ENCODE data around the gene DNAJB1.
"Not testable (repeated sequence)": the region's sequence is repeated elsewhere in the genome, so short reads cannot be mapped to it uniquely, and the experiment has no call there.

The DNAJB1 gene

GRCh38 chr19:14520543-14520942 lies 2.3 kb upstream of the DNAJB1 start:
- no peak for DNase-seq (ENCODE audit: low read depth)

GRCh38 chr19:14519860-14520407 lies 1.7 kb upstream of the DNAJB1 start:
- DNase-seq (ENCODE audit: low read depth) = no peak

DNA sequence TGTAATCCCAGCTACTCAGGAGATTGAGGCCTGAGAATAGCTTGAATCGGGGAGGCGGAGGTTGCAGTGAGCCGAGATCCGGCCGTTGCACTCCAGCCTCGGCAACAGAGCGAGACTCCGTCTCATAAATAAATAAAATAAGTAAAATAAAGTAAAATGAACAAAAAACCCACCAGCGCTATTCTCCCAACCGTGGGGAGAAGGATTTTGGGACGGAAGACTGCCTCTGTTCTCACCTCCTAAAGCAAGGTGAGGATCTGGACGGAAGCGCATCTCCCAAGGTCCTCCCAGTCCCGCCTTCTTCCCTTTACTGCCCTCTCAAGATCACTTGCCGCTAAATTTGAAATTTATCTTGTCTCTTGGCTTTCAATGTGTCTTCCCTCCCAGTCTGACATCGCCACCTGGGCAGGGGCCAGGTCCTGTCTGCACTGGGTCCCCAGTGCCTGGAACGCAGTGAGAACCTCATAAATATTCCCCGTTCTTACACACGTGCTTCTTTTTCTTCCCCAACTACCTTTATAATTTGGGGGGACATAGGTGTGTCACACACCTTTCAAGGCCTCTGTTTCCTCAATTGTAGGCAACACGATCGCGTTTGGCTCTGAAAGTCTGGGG lies 1.2 kb upstream of the DNAJB1 start:
- DNase-seq (ENCODE audit: low read depth) = no peak

DNA sequence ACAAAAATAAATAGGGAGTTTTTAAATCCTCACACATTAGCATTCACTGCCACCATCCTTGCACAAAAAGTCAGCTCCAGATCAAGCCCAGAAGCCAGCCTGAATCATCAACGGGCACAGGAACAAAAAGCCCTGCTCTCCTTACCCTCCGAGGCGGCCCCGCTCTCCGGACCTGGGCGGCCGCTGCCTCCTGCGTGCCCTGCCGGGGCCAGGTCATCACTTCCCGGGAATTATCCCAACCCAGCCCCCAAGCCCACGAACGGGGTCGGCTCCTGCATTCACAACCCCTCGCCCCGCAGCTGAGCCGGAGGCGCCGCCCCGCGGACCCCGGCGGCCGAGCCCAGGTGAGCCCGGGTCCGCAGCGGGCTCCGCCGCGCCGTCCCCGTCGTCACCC lies 754 bp downstream of the DNAJB1 start:
- no peak for DNase-seq (ENCODE audit: low read depth)

DNA sequence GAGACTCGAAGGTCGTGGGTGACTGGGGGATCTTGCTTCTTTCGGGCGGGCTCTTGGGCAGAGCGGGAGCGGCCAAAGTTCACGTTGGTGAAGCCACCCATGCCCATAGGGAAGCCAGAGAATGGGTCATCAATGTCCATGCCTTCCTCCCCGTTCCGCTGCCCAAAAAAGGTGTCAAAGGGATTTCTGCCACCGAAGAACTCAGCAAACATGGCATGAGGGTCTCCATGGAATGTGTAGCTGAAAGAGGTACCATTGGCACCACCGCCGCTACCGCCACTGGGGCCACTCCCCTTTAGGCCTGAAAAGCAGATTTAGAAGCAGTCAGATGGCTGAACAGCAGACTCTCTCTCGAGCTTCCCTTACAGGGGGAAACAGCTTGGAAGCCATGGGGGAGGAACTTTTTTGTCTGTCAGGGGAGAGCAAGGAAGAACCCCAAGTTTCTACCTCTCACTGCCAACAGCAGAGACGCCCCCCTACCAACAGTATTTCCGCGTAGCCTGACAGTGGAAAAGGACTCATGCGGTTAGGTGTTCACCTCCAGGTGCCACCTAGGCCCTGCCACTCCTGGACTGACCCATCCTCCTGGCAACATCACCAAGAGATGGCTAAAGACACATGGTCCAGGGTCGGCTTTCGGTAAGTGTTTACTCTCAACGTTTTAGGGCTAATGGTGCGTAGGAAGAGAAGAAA lies 1.3 kb downstream of the DNAJB1 start:
- DNase-seq (ENCODE audit: low read depth) = no peak

DNA sequence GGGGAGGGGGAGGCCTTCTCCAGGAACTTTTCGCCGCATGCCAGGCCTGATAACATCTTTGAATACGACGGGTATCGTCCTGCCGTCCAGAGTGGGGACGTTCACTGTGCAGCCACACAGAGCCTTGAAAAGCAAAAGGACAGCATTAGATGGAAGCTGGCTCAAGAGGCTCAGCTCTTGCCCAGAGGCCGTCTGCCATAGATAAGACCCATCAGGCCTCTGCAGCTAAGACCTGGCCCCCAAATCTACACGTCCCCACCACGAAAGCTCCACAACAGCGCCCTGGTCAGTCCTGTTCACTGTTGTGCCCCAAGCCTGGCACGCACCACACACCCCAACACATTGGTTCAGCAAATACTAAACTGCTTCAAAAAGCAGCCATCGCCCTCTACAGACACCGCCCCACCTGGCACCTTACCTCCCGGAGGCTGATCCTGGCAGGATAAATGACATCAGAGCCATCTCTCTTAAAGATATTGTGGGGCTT lies 2.1 kb downstream of the DNAJB1 start:
- DNase-seq (ENCODE audit: low read depth) = no peak

- DNase-seq (ENCODE audit: low read depth) = no peak
Measured at GRCh38 chr19:14515501-14516047, 2.6 kb downstream of the DNAJB1 start.

DNA sequence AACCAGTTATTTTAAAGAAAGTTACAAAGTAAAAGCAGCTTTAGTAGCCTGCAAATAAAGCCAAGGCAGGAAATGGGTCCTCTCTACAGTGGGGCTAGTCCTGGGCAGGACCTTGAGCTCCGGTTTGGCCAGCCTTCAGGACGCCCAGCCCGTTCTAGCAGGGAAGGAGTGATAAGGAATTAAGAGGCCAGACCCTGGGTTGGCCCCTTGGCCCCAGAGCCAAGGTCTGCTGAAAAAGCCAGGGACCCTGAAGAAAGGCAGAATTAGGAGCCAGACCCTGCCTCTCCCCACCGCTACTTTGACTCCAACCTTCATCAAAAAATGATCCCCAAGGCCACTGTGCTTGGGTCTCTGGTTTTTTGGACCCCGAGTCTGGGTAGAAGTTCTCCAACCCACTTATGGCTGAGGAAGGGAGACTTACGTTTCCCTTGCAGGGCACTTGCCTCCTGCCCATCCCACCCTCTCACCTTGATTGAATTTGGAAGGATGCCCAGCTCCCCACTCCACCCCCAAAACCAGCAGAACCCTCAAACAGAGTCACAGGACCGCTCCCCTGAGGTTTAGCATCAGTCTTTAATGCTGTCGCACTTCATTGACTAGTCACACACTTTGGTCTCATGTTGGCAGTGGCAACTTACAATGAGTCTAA lies 3.9 kb downstream of the DNAJB1 start:
- DNase-seq (ENCODE audit: low read depth) = no peak

DNA sequence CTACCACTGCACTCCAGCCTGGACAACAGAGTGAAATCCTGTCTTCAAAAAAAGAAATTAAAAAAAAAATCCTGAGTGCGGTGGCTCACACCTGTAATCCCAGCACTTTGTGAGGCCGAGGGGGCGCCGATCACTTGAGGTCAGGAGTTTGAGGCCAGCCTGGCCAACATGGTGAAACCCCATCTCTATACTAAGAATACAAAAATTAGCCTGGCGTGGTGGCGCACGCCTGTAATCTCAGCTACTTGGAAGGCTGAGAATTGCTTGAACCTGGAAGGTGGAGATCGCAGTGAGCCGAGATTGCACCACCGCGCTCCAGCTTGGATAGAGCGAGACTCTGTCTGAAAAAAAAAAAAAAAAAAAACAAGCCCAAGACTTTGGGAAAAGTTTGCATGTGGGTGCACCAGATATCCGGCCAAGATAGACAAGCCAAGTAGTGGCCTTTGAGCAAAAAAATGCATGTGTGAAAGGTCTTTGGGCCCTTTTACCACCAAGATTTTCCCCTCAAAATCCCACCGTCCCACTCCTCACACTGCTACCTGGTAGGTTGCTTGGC lies 5.7 kb downstream of the DNAJB1 start:
- no peak for DNase-seq (ENCODE audit: low read depth)

DNA sequence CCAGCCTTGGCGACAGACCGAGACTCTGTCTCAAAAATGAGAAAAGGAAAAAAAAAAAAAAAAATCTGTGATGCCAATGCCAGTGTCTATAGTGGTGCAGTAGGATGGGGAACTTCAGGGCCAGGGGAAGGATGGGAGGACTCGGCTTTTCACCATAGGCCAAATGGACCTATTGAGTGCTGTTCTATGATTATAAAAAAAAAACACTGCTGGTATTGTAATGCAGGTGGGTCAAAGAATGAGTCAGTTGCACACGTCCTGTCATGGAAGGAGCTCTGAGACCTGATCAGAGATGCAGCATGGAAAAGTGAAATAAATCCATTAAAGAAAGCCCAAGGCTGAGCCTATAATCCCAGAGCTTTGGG lies 7.0 kb downstream of the DNAJB1 start:
- DNase-seq (ENCODE audit: low read depth) = no peak

GRCh38 chr19:14510311-14511228 lies 7.6 kb downstream of the DNAJB1 start:
- no peak for DNase-seq (ENCODE audit: low read depth)

DNA sequence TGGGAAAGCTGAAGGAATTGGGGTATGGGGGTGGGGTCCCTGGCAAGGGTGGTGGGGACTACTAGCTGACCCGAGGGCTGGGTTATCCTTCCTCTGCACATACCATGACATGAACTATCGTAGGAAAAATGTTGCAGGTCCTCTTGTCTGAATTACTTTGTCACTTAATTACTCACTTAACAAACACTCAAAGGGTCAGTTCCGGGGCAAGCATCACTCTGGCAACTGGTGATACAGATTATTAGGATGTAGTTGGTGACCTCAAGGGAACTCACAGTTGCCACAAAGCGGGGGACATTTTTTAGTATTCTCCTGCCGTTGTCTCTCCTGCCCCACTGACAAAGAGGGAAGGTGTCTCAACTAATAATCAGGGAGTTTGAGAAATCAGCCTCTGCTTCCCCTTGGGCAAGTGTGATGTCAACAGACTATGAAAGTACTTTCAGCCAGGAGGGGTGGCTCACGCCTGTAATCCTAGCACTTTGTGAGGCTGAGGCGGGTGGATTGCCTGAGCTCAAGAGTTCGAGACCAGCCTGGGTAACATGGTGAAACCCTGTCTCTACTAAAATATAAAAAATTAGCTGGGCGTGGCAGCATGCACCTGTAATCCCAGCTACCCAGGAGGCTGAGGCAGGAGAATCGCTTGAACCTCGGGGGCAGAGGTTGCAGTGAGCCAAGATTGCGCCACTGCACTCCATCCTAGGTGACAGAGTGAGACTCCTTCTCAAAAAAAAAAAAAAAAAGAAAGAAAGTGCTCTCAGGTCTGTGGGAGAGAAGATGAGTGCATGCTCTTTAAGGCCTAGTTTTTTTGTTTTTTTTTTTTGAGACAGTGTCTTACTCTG lies 10.3 kb downstream of the DNAJB1 start:
- DNase-seq (ENCODE audit: low read depth) = no peak

GRCh38 chr19:14505488-14506239 lies 12.5 kb downstream of the DNAJB1 start:
- DNase-seq (ENCODE audit: low read depth) = peak; percentile 39

DNA sequence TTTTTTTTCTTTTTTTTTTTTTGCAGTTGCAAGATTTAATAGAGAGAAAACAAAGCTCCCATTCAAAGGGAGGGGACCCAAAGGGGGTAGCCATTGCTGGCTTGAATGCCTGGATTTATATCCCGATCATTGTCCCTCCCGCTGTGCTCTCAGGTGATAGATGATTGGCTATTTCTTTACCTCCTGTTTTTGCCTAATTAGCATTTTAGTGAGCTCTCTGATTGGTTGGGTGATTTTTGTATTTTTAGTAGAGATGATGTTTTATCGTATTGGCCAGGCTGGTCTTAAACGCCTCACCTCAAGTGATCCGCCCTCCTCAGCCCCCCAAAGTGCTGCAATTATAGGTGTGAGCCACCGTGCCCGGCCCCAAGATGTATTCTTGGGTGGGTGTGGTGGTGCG lies 13.6 kb downstream of the DNAJB1 start:
- not testable (repeated sequence) for DNase-seq (ENCODE audit: low read depth)

DNA sequence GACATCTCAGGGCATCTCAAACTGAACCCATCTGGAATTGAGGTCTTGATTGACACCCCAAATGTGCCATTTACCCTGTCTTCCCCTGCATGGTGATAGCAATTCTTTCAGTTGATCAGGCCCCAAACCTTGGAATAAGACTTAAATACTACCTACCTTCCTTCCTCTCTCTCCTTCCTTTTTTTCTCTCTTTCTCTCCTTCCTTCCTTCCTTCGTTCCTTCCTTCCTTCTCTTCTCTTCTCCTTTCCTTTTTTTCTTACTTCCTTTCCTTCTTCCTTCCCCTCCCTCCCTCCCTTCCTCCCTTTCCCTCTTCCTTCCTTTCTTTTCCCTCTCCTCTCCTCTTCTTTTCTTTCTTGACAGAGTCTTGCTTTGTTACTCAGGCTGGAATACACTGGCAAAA lies 14.9 kb downstream of the DNAJB1 start:
- DNase-seq (ENCODE audit: low read depth) = no peak

DNA sequence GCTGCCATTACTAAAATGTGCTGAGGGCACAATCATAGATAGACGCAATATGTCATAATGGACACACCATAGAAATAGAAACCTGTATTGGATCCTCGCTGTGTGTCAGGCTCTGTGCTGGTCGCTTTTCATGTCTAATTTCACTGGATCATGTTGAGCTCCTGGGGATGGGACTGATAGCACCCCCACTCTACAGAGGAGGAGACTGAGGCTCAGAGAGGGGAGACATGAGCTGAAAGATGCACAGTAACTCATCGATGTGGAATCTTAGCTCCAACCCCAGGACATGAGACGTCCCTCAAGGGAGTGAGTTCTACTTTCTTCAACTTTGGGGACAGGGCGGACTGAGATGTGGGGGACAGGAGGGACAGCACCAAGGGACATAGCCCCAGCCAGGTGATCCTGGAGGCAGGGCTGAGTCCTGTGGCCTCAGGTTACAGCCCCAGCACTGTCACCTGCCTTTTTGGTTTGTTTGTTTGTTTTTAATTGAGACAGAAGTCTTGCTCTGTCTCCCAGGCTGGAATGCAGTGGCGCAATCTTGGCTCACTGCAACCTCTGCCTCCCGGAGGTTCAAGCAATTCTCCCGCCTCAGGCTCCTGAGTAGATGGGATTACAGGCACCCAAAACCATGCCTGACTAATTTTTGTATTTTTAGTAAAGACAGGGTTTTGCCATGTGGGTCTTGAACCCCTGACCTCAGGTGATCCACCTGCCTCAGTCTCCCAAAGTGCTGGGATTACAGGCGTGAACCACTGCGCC lies 15.7 kb downstream of the DNAJB1 start:
- no peak for DNase-seq (ENCODE audit: low read depth)

DNA sequence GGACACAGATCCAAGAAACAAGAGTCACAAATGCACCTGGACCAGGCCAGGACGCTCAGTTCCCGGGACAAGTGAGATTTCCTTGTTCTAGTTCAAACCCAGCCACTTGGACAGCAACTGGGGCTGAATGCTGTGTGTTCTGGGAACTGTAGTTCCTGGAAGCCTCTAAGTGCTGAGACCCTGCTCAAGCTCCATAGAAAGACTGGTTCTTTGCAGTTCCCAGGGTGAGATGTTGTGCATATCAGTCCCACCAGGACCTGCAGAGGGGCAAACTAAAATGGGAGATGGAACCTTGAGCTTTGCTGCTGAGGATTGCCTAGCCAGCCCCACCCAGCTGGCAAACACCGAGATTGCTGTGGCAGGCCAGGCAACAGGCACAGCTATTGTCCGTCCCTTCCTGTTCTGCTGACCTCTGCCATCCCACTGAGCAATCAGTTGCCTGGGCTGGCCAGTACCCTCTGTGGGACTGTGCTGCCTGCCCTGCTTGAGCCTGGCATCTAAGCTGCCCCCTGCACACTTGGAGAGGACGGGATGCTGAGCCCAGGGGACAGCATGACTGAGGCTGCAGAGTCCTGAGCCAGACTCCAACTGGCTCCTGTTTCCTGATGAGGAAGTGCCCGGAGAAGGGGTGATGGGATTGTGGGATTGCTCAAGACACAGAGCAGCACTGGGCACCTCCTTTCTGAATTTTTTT lies 20.8 kb downstream of the DNAJB1 start:
- DNase-seq (ENCODE audit: low read depth) = no peak

DNA sequence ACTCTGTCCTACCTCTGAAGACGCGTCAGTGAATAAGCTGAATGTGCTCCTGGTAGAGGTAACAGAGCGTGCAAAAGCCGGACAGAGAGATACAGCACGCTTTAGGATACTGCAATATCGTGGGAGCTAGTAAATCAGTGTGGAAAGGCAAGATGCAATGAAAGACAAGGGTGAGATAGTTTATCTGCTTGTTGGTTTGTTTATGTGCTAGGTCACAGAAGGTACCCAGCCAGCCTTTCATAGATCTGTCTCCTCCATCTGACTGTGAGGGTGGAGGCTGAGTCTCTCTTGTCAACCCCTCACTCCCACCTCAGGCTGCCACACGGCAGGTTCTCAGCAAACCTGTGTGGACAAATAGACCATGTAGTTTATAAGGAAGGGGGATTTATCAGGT lies 21.4 kb downstream of the DNAJB1 start:
- DNase-seq (ENCODE audit: low read depth) = no peak
